Measurements from ENCODE around the gene DDX41.

DNA sequence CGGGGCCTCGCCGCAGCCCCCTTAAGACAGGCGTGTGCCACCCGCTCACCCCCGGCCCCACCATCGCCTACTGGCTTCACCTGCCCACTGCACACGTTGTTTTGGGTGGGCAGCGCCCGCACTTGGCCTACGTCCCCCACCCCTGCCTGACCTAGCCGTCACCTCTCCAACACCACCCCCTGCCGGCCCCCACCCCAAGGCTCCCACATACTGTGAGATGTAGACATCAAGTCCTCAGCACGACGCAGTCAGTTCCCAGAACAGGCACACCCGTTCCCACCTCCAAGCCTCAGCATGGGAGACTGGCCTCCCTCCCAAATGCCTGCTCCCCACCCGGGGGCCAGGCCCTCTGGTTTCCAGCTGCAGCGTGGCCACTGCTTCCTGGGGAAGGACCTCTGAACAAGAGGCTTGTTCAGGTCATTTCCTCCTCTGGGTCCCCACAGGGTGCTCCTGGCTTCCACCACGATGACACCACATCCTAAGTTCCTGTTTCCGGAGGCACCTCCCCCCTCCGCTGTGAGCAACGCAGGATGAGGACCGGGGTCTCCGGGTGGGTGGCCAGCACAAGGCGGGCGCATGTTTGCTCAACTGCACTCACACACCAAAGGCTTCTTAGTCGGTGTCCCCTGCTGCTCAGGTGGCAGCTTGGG, 54.6 kb downstream of the DDX41 start:
- TF ChIP-seq EZH2phosphoT487 (IDR thresholded peaks at IDR 0.05; ENCODE audit: insufficient read depth, low read depth) (no peak), EZH2 (IDR thresholded peaks at IDR 0.05; ENCODE audit: insufficient read depth, poor library complexity, severe bottlenecking) (no peak)

Data from GM23248 (cell line).